HUES6 (cell line): ENCODE results near the gene NHS.
A peak's percentile ranks its signal among the peaks of the same experiment; 100 is the strongest.

Source experiments
- H3K27ac ChIP-seq: 2 replicates; pipeline ENCODE4 v1.7.0; 2013; ENCODE audit warnings: low read depth, mild to moderate bottlenecking, low read length, inconsistent platforms
- H3K27me3 ChIP-seq: 2 replicates; pipeline ENCODE4 v1.6.1; 2013; ENCODE audit warnings: low read length; ENCODE audit not compliant: control insufficient read depth, insufficient read depth
- H3K36me3 ChIP-seq: 2 replicates; pipeline ENCODE4 v1.6.1; 2013; ENCODE audit warnings: low read length; ENCODE audit not compliant: control insufficient read depth, insufficient read depth
- H3K4me1 ChIP-seq: 2 replicates; pipeline ENCODE4 v1.6.1; 2013; ENCODE audit warnings: low read length; ENCODE audit not compliant: control insufficient read depth, insufficient read depth
- H3K4me3 ChIP-seq: 2 replicates; pipeline ENCODE4 v1.5.1; 2013; ENCODE audit warnings: low read depth, low read length
- H3K9ac ChIP-seq: one replicate; pipeline ENCODE4 v1.6.1; 2013; ENCODE audit warnings: mild to moderate bottlenecking, low read length
- H3K9me3 ChIP-seq: 2 replicates; pipeline ENCODE4 v1.6.1; 2013; ENCODE audit warnings: low read depth, low read length; ENCODE audit not compliant: control insufficient read depth, insufficient read depth

The NHS gene

GRCh38 chrX:17405225-17405969 lies 30.4 kb downstream of the NHS start:
- H3K9ac ChIP-seq = no peak overlapping the region
- no peak overlapping the region for H3K27ac ChIP-seq
- no peaks in the 10 kb centered on the region for H3K9me3 ChIP-seq
- H3K27me3 ChIP-seq = peaks cover 19% of the 10 kb centered on the region; the same call in 1 of the 2 replicates
- H3K4me1 ChIP-seq = peaks cover 22% of the 10 kb centered on the region
- no peak overlapping the region for H3K4me3 ChIP-seq
- H3K36me3 ChIP-seq = no peaks in the 10 kb centered on the region

DNA sequence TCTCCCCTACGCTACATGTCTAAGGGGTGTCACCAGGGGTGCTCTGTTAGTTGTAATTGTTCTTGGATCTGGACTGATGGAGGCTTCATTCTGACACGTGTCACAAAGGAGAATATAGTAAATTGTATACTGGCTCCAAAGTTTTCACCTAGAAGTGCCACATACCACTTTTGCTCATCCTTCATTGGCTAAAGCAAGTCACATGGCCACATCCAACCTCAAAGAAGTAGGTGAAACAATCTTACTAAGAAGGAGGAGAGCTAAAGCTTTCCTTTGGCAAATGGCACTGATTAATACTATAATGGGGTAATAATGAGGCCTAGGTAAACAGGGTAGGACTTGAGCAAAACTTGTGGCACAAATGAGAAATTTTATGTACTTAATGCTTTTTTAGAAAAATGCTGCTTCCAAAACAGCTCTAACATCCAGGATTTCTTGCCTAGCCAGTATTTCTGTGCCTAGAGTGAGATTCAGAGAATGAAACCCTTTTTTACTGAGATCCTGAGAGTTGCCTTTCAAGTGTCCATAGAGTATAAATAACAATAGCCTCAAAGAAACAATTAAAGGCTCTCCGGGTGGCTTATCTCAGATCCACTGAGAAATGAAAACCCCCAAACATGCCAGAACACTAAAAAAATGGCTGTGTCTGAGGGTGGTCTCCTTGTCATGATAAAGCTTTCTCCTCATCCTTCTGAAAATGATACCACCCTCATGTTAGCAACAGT lies 34.7 kb downstream of the NHS start:
- Histone ChIP-seq H3K27ac (no peak overlapping the region), H3K9ac (no peak overlapping the region), H3K4me3 (peak overlapping the region; percentile 43), H3K27me3 (peaks cover 15% of the 10 kb centered on the region; the same call in 1 of the 2 replicates), H3K4me1 (peaks cover 50% of the 10 kb centered on the region), H3K9me3 (no peaks in the 10 kb centered on the region), H3K36me3 (no peaks in the 10 kb centered on the region)

DNA sequence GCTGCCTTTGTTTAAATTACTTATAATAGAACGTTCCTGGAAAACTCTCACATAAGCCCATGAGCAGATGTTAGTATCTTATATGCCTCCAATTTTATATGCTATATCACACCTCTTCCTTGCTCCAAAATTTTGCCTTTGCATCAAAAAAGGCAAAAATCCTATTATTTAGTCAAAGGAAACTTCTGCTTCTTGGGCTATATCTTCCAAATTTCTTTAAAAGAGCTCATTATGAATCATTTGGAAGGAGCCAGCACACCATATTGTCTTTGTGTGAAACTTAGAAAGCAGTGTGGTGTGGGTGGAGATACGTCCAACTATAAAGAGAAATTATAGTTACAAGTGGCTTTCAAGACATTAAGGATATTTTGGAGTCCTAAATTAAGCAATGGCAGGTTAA lies 35.7 kb downstream of the NHS start:
- Histone ChIP-seq H3K4me1 (peaks cover 60% of the 10 kb centered on the region), H3K36me3 (no peaks in the 10 kb centered on the region), H3K9ac (no peak overlapping the region), H3K9me3 (no peaks in the 10 kb centered on the region), H3K4me3 (no peak overlapping the region), H3K27me3 (peaks cover 13% of the 10 kb centered on the region; the same call in 1 of the 2 replicates), H3K27ac (no peak overlapping the region)

DNA sequence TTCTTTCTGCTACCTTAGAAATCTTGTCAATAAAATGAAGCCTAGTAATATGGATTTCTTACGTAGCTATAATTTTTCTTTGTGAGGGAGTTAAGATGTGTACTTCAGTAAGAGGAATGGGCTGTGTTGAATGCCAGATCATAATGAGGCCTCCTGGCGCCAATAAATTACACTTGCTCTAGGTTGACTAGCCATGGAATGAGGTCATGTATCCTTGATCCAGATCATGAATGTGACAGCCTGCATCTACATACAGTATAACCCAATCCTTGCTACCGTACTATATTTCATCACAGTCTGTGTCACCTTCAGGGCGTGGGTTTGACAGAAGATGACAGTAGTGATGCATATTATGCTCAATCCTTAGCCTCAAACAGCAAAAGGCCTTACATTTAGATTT lies 36.2 kb downstream of the NHS start:
- no peaks in the 10 kb centered on the region for H3K9me3 ChIP-seq
- peaks cover 10% of the 10 kb centered on the region; the same call in 1 of the 2 replicates for H3K27me3 ChIP-seq
- H3K27ac ChIP-seq = no peak overlapping the region
- no peak overlapping the region for H3K9ac ChIP-seq
- H3K4me3 ChIP-seq = no peak overlapping the region
- no peaks in the 10 kb centered on the region for H3K36me3 ChIP-seq
- peaks cover 65% of the 10 kb centered on the region for H3K4me1 ChIP-seq

GRCh38 chrX:17412692-17413091 lies 37.7 kb downstream of the NHS start:
- H3K9ac ChIP-seq = no peak overlapping the region

GRCh38 chrX:17413228-17413627 lies 38.2 kb downstream of the NHS start:
- Histone ChIP-seq H3K4me1 (peaks cover 71% of the 10 kb centered on the region), H3K27ac (no peak overlapping the region), H3K36me3 (no peaks in the 10 kb centered on the region), H3K9ac (no peak overlapping the region), H3K27me3 (no peaks in the 10 kb centered on the region; the same call in 1 of the 2 replicates), H3K9me3 (no peaks in the 10 kb centered on the region), H3K4me3 (no peak overlapping the region)

More at GRCh38 chrX:17412692-17413091, 37.7 kb downstream of the NHS start:
- Histone ChIP-seq H3K9me3 (no peaks in the 10 kb centered on the region), H3K4me1 (peaks cover 72% of the 10 kb centered on the region), H3K27me3 (peaks cover 2% of the 10 kb centered on the region; the same call in 1 of the 2 replicates), H3K27ac (no peak overlapping the region), H3K36me3 (no peaks in the 10 kb centered on the region), H3K4me3 (no peak overlapping the region)

- H3K9ac ChIP-seq = peak overlapping the region; percentile 4
These were observed 39.1 kb downstream of the NHS start for GRCh38 chrX:17414027-17414658.

DNA sequence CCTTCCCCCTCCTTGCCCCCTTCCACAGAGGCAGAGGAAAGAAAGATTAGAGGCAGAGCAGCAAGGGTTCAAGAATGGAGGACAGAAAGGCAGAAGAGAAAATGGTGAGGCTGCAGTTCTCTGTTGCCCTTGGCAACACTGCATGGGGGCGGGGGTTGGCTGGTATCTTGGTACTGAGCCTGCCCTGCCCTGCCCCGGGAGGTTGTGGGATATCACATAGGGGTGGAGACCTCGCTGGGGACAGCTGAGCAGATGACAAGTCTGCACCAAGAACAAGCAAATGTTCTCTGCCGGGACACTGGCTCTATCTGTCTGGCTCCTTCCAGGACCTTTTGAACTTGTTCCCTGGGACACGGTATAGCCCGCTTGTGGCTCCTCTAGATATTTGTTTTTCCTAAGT lies 39.8 kb downstream of the NHS start:
- Histone ChIP-seq H3K4me3 (peak overlapping the region; percentile 52), H3K9me3 (no peaks in the 10 kb centered on the region), H3K4me1 (peaks cover 55% of the 10 kb centered on the region), H3K36me3 (no peaks in the 10 kb centered on the region), H3K27me3 (no peaks in the 10 kb centered on the region; the same call in 1 of the 2 replicates), H3K27ac (peak overlapping the region; percentile 20; the same call in 1 of the 2 replicates), H3K9ac (peak overlapping the region; percentile 43)

More at GRCh38 chrX:17414027-17414658, 39.1 kb downstream of the NHS start:
- Histone ChIP-seq H3K36me3 (no peaks in the 10 kb centered on the region), H3K27me3 (no peaks in the 10 kb centered on the region; the same call in 1 of the 2 replicates), H3K9me3 (no peaks in the 10 kb centered on the region), H3K4me3 (no peak overlapping the region; the same call in 1 of the 2 replicates), H3K27ac (no peak overlapping the region; the same call in 1 of the 2 replicates), H3K4me1 (peaks cover 62% of the 10 kb centered on the region)

DNA sequence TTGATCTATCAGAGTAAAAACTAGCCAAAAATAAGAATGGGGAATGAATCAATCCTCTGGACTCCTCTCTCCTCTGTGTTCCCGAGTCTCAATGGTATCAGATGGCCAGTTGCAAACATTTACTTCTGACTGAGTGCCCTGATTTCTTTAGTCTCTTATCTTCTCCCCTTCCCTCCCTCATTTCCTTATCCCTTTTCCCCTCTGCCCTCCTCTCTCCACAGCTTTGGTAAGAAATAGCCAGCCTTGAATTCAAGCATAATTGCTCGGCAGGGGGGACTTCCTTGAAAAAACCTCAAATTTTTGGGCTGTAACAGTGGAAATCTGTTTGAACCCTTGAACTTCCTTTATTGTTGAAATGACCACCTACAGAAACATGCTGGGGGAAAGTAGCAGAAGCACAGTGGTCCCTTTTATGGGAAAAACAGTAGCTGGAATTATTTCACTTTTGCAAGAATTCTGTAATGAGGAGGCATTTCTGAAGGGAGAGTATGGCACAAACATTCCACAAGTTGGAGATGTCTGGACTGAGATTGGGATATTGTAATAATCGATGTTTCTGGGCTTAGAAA lies 40.3 kb downstream of the NHS start:
- Histone ChIP-seq H3K27ac (peak overlapping the region; percentile 20; the same call in 1 of the 2 replicates), H3K9me3 (no peaks in the 10 kb centered on the region), H3K36me3 (no peaks in the 10 kb centered on the region), H3K9ac (peak overlapping the region; percentile 43), H3K4me1 (peaks cover 50% of the 10 kb centered on the region), H3K4me3 (peak overlapping the region; percentile 52), H3K27me3 (no peaks in the 10 kb centered on the region; the same call in 1 of the 2 replicates)

- Histone ChIP-seq H3K4me3 (no peak overlapping the region), H3K9ac (no peak overlapping the region), H3K27me3 (no peaks in the 10 kb centered on the region; the same call in 1 of the 2 replicates), H3K27ac (no peak overlapping the region), H3K9me3 (no peaks in the 10 kb centered on the region), H3K36me3 (no peaks in the 10 kb centered on the region), H3K4me1 (peaks cover 45% of the 10 kb centered on the region)
These were observed 42.4 kb downstream of the NHS start for GRCh38 chrX:17417372-17417771.
